ENCODE results near the gene MEF2C. TPM values are rescaled to one million over a fixed set of nuclear protein-coding genes. Genes with fewer than 3 reads are reported as not detected.

The MEF2C gene
- total RNA-seq, 2 donors from 2014 or later, result 7.3 to 26.9 TPM

- Histone ChIP-seq H3K27ac (peak overlapping the region; percentile 60), H3K36me3 (no peaks in the 10 kb centered on the region), H3K9me3 (no peaks in the 10 kb centered on the region), H3K4me1 (no peaks in the 10 kb centered on the region), H3K9ac (ENCODE audit: low read depth in 2 of 2, low read length in 2 of 2) (no peak overlapping the region), H3K4me3 (no peak overlapping the region), H3K27me3 (no peaks in the 10 kb centered on the region)
- TF ChIP-seq CTCF (IDR thresholded peaks at IDR 0.05), result no peak
- DNase-seq, result no peak
- intact Hi-C loops (cut with DNase I), result no loop called here
These were observed 96.2 kb downstream of the MEF2C start for GRCh38 chr5:88786789-88787188.

- no peak for TF ChIP-seq CTCF (IDR thresholded peaks at IDR 0.05)
- Histone ChIP-seq H3K27ac (peak overlapping the region; percentile 60), H3K9ac (ENCODE audit: low read depth in 2 of 2, low read length in 2 of 2) (peak overlapping the region in 1 of 2 donors; percentile 38), H3K27me3 (no peaks in the 10 kb centered on the region), H3K9me3 (no peaks in the 10 kb centered on the region), H3K4me3 (no peak overlapping the region), H3K4me1 (no peaks in the 10 kb centered on the region), H3K36me3 (no peaks in the 10 kb centered on the region)
- intact Hi-C loops (cut with DNase I), result no loop called here
- peak; percentile 40 for DNase-seq
These were observed 97.0 kb downstream of the MEF2C start for GRCh38 chr5:88785746-88786565.

- Histone ChIP-seq H3K4me1 (no peaks in the 10 kb centered on the region), H3K27ac (no peak overlapping the region), H3K9me3 (no peaks in the 10 kb centered on the region), H3K27me3 (no peaks in the 10 kb centered on the region), H3K9ac (ENCODE audit: low read depth in 2 of 2, low read length in 2 of 2) (no peak overlapping the region), H3K36me3 (no peaks in the 10 kb centered on the region), H3K4me3 (no peak overlapping the region)
- intact Hi-C loops (cut with DNase I), result no loop called here
- no peak for TF ChIP-seq CTCF (IDR thresholded peaks at IDR 0.05)
- no peak for DNase-seq
These were observed 100.4 kb downstream of the MEF2C start for GRCh38 chr5:88782571-88782970.

GRCh38 chr5:88780736-88781135 is 102.2 kb downstream of the MEF2C start:
- Histone ChIP-seq H3K27ac (no peak overlapping the region), H3K9ac (ENCODE audit: low read depth in 2 of 2, low read length in 2 of 2) (no peak overlapping the region), H3K4me1 (no peaks in the 10 kb centered on the region), H3K9me3 (no peaks in the 10 kb centered on the region), H3K36me3 (no peaks in the 10 kb centered on the region), H3K4me3 (no peak overlapping the region), H3K27me3 (no peaks in the 10 kb centered on the region)
- intact Hi-C loops (cut with DNase I), result no loop called here
- DNase-seq, result no peak
- TF ChIP-seq CTCF (IDR thresholded peaks at IDR 0.05), result no peak

- DNase-seq, result no peak
- Histone ChIP-seq H3K27ac (no peak overlapping the region), H3K9ac (ENCODE audit: low read depth in 2 of 2, low read length in 2 of 2) (no peak overlapping the region), H3K9me3 (no peaks in the 10 kb centered on the region), H3K4me1 (no peaks in the 10 kb centered on the region), H3K4me3 (no peak overlapping the region), H3K36me3 (no peaks in the 10 kb centered on the region), H3K27me3 (no peaks in the 10 kb centered on the region)
- no peak for TF ChIP-seq CTCF (IDR thresholded peaks at IDR 0.05)
- intact Hi-C loops (cut with DNase I), result no loop called here
These were observed 104.2 kb downstream of the MEF2C start for GRCh38 chr5:88778736-88779135.
